CD4-positive, alpha-beta T cell treated with Interleukin-17A for 4 hours (primary cell): ENCODE data around the gene MCAT.
"Not testable (repeated sequence)": the region's sequence is repeated elsewhere in the genome, so short reads cannot be mapped to it uniquely, and the experiment has no call there.

ENCODE experiments used
- DNase-seq: peaks from one replicate; pipeline ENCODE4 v3.0.0-alpha.2; 2020; ENCODE audit warnings: mixed read lengths

MCAT gene

DNA sequence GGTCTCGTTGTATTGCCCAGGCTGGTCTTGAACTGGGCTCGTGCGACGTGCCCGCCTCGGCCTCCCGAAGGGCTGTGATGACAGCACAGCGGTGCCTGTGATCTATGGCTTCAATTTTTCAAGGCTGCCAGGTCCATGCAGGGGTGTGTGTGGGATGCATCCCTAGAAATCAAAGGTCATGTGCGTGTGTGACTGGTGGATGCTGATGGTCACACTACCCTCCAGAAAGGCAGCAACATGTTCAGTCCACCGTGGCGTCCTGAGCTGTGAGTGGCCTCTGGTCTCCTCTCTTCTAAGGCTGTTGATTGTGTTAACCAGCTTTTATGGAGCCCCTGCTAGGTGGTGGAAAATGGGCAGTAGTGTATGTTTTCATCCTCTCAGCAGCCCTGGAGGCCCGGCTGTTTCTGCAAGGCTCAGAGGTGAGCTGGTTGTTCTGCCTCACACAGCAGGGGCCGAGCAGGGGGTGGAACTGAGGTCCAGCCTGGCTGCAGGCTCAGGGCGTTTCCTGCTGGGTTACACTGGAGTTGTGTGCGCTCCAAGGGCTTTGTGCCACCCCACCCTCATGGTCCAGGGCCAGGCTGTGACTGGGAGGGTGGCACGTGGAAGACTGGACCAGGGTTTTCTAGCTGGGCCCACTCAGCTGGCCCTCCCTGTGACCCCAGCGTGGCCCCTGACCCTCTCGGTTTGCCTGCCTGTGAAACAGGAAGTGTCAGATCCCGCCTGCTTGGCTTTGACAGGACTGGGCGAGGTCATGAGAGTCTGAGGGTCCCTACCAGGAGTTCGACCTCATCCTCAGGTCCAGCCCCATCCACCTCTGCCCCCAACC, 25.0 kb downstream of the MCAT start:
- no peak for DNase-seq

DNA sequence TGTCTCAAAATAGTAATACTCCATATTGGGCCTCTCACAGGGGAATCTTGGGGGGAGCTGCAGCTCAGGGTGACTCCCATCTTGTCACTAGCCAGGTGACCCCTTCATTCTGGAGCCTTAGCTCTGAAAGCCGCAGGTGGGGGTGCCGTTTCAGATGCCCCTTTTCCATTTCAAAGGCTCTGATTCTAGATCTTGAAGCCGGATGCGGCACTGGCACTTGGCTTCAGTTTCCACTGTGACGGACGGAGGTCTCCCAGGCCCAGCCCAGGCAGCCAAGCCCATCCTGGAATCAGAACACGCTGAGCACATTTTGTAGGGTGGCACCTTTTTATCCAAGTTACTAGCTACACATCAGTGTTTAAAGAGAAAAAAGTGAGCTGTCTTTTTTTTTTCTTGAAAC, 26.3 kb downstream of the MCAT start:
- DNase-seq: no peak

DNA sequence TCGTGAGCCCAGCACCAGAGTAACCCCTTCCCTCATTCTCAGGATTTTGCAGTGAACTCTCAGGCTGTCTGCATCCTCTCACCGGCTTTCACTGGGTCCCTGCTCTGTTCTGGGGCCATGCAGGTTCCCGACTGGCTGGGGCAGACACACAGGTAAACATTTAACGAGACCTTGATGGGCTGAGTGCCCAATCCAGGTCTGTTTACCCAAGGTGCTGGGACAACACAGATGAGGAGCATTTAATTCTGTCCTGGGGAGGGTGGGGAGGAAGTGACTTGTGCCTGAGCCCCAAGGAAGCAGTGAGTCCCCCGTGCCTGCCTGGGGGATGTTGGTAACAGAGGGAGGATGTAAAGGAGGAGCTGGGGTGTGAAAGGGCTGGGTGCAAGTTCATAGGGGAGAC, 28.2 kb downstream of the MCAT start:
- no peak for DNase-seq

DNA sequence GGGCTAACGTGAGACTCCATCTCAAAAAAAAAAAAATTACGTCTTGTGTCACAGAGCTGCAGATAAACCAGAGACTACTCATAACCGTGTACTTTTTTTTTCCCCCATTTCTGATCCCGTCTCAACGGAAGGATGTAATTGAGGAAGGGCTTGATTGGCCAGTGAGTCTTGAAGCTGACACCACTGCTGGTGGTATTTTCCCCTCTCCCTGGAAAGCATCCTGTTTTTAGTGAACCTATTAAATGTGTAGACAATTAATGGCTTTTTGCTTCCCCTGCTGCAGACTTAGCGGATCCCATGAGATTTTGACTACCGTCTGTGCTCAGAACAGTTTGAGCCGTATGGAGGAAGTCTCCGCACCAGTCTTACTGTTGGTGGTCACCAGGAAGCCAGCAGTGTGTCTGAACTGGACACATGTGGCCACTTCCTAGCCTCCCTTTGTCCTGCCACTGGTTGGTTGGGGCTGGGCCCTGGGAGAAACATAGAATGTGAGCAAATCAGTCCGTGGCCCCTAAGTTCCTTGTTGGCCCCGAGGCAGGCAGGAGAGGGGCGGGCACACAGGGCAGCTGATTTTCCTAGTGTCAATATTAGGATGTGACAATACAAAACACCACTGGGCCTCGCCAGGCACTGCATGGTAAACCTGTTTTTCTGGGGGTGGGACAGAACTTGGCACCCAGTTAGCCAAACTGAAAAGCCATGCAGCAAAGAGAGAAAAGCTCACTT, 29.5 kb downstream of the MCAT start:
- DNase-seq: no peak

DNA sequence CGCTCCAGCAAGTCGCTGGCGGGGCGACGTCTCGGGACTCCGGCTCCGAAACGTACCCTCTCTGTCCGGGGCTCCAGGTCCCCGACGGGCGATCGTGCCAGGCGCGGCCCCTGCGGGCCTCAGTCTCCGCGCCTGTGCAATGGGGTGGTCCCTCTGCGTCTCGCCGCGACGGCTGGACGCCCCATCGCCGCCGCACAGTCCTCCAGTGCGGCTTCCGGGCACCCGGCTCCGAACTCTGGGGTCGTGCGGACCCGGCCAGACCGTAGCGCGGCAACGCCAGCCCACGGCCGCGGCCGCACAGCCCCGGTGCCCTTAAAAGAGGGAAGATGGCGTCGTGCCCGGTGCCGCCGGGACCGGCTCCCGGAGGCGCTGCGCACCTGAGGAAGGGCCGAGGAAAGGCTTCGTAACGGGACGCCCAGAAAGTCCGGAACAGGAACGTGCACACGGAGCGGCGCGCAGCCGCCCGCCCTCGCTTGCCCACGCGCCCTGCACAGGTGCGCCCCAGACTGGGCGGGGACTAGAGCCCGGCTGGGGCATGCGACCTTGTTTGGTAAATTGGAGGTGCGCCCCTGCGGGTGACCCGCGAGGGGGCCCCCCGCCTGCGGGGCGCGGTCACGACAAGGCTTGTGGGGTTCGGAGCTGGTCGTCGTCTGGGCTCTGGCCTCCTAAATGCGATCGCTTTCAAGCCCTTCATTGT, 32.1 kb downstream of the MCAT start:
- peak; percentile 70 for DNase-seq

DNA sequence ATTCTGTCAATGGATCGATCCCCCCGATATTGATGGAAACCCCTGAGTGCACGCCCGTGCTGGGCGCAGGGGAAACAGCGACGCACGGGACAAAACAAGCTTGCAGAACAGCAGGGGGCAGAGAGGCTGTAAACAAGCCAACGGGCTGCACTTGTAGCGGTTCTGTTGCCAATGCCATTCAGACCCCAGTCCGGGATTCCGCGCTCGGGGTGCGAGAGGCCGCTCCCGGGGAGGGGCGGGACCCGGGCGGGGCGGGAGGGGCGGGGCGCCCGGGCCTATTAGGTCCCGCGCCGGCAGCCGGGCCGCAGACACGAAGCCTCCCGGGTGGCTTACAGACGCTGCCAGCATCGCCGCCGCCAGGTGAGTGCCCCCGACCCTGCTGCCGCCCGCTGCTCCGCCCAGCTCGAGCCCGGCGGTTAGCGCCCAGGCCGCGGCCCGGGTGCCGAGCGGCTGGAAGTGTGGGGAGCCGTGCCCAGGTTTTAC, 32.7 kb downstream of the MCAT start, which contains the start of gene BIK:
BIK (plus strand) TSS at position 307 of the 483 bp plus-strand sequence. CDS start 13,273 bp downstream, outside the sequence.
- DNase-seq: peak; percentile 65

DNA sequence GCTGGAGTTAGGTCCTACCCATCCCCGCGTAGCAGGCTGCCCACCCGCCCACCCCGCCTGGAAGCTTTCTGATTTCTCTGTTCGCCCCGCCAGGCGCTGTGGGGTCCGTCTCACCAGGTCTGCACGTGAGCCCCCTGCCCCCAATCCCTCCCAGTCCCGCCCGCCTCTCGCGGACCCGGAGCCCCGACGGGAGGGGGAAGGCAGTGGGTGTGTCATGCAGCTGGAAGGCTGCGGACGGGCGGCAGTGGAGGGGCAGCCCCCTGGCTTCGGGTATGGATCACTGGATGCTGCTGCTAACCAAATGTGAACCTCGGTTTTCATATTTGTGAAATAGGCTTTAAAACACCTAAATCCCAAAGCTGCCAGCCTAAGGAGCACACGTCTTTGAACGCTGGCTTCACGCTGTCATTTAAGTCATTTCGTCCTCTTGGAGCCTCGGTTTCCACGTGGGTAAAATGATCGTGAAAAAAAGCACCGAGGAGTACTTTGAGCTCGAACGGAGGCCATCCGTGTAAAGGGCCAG, 33.2 kb downstream of the MCAT start:
- DNase-seq: no peak

DNA sequence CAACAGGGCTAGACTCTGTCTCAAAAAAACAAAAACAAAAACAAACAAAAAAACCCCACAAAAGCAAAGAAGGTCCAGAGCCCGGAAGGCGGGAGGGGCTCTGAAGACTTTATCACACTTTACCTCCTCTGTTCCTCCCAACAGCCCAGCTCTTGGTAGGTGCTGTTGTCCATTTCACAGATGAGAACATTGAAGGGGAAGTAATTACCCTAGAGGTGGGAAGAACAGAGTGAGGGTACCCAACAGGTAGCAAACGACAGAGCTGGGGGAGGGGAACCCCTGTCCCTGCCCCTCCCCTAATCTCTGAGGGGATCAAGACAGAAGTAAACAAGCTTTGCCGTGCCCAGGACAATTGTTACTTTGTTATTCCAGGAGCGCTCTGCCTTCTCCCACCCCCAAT, 33.7 kb downstream of the MCAT start:
- no peak for DNase-seq

DNA sequence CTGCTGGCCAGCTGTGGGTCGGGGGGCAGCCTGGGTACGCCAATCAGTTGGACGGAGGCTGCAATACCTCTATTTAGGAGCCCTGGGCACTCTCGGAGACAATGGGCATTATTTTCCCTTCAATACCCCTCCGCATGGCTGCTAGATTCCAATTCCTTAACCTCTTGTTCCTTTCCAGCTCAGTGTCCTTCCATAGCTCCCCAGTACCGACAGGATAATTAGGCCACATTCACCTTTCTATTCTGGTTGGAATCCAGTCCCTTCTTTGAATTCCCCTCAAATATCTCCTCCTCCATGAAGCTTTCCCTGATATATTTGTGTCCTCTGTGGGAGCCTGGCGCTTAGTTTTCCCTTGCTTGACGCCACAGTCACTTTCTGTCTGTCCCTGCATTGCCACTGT, 36.9 kb downstream of the MCAT start:
- no peak for DNase-seq

DNA sequence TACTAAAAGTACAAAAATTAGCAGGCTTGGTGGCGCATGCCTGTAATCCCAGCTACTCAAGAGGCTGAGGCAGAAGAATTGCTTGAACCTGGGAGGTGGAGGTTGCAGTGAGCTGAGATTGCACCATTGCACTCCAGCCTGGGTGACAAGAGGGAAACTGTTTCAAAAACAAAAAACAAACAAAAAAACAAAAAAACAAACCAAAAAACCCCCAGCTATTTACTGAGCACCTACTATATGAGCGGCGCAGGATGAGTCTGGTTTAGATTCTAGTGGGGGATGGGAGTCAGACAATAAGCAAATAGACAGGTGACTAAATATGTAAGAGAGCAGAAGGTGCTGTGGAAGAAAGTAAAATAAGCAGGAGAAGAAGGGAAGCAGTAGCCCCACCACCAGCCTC, 38.2 kb downstream of the MCAT start:
- DNase-seq: not testable (repeated sequence)

DNA sequence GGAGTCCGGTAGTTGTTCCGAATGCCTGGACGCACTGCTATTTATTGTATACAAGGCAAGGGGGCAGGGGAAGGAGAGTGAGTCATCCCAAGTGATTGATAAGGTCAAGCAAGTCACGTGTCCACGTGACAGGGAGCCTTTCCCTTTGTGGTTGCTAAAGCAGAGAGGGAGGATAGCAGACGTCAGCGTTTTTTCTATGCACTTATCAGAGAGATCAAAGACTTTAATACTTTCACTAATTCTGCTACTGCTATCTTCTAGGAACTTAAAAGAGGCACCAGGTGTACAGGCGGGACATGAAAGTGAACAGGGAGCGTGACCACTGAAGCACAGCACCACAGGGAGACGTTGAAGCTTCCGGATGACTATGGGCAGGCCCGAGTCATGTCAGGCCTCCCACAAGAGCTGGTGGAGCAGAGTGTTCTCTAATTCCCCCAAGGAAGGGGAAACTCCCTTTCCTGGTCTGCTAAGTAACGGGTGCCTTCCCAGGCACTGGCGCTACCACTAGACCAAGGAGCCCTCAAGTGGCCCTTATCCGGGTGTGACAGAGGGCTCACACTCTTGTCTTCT, 39.1 kb downstream of the MCAT start:
- DNase-seq: peak; percentile 26

DNA sequence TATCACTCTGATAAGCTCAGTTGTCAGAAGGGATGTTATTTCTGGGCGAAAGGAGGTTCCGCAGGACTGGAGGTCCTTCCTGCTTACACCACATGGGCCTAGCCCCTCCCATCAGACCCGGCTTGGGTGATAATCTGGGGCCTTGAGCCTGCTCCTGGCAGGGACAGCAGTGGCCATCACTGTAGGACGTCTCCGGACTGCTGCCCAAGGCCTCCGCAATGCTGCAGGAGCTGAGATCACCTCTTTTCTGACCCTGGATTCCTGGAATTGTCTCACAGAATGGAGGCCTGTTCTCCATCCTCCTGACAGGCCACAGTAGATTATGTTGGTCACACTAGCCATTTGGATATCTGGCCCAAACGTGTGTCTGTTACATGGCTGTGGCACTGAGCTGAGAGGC, 41.9 kb downstream of the MCAT start:
- no peak for DNase-seq

DNA sequence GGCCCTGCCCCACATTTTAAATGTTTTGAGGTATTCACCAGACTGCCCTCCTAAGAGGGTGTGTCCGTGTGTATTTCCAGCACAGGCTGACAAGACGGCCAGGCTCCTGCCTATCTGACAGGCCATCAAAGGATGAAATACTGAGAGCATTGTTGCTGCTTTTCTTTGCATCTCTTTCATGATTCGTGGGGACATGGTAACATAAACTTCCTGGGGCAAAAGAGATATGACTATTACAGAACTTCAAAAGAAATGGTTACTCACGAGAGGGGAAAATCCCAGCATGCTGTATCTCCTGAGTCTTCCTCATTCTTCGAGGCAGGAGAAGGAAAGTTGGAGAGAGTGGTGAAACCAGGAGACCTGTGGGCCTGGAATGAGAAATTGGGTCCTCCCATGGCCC, 43.0 kb downstream of the MCAT start:
- no peak for DNase-seq

DNA sequence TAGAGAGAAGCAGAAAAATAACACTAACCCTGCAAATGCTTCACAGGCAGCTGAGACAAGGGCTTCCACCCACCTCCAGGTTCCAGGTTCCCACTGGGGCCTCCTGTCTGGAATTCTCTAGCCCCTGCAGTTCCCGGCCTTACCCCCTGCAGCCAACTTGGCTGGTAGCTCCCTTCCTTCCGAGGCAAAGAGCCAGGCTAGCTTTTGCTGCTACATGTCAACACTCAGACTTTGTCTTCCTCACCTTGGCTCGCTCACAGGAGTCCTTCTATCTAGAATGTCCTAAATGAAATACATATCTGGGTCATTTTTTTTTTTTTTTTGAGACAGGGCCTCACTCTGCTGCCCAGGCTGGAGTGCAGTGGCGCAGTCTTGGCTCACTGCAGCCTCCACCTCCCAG, 44.1 kb downstream of the MCAT start:
- no peak for DNase-seq

DNA sequence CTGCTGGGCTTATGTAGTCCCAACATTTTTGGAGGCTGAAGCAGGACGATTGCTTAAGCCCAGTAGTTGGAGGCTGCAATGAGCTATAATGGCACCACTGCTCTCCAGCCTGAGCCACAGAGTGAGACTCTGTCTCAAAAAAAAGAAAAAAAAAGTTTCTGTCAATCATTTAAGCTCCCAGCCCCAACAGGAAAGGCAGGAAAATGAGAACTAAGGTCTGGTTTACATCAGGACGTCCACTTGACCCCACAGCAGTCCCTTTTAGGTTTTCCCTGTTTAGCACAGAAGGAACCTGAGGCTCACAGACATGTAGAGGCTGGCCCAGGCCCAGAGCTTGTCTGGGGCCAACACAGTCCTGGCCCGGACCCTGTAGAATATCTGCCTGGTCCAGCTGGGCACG, 44.8 kb downstream of the MCAT start:
- DNase-seq: no peak

DNA sequence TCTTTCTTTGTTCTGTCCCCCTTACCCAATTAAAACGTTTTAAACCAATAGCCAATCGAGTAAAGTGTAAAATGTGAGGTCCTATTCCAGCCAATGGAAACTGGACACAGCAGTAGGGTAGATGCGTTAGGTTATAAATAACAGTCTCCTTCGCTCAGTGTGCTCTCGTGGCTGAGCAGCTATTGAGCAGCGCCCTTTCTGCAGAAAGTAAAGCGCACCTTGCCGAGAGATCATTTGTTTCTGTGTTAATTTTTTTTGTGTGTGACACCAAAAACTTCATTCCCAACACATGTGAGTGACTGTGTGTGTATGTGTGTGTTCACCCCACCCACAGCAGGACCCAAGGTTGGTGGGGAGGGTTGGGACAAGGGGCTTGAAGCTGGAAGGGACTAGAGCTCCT, 46.8 kb downstream of the MCAT start:
- DNase-seq: no peak

DNA sequence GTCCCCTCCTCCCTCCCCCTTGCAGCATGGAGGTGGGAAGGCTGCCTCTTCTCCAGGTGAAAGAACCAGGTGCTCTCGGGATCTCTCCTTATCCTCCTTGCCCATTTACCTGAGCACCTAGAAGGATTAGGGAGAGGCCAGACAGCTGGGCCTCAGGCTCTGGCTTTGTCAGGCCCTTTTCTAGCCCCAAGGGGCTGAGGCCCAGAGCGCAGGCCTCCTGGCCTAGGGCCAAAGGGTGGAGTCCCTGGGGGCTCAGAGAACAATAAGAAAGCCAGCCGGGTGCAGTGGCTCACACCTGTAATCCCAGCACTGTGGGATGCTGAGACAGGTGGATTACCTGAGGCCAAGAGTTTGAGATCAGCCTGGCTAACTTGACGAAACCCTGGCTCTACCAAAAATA, 48.6 kb downstream of the MCAT start:
- DNase-seq: no peak

DNA sequence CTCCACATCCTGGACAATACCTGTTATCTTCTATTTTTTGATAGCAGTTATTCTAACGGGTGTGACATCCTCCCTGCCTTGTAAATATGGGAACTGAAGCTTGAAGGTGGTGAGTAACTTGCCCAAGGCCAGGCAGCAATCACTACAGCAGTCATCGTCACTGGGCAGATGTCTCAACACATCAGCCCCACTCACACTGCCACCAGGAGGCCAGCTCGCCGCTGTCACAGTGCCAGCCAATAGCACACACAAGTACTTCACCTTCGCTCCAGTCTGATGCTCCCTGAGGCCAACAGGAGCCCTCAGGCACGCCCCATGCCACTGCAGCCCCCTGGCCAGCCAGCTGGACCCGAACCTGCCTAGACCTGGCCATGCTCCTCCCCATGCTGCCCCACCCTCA, 49.1 kb downstream of the MCAT start:
- DNase-seq: no peak

DNA sequence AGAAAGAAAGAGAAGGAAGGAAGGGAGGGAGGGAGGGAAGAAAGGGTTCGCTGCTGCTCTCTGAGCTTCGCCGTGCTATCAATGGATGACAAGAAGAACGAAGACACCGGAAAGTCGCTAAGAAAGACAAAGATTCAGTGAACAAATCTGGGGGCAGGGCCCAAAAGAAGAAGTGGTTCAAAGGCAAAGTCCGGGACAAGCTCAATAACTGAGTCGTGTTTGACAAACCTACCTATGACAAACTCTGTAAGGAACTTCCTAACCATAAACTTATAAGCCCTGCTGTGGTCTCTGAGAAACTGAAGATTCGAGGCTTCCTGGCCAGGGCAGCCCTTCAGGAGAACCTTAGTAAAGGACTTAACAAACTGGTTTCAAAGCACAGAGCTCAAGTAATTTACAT, 51.1 kb downstream of the MCAT start:
- DNase-seq: no peak

DNA sequence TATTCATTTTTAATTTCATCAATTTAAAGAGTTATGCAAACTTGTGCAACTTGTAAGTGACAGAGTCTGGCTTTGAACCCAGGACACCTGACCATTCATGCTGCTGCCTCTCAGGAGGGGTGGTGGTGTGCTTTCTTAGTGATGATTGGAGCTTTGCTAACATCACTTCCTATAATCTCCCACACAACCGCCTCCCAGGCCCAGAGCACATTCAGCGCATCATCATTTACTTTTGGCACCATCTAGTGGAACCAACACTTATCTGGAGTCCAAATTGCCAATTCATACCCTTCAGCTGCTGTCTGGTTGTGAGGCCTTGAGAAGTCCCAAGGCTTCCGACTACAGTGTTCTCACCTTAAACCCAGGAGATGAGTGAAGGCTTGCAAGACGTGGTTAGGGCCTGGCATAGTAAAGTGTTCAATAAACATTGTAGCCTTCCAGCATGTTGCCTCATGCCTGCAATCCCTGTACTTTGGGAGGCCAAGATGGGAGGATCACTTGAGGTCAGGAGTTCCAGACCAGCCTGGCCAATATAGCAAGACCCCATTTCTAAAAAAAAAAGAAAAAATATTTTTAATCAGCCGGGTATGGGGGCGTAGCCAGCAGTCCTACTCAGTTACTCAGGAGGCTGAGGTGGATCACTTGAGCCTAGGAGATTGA, 52.9 kb downstream of the MCAT start:
- peak; percentile 50 for DNase-seq

DNA sequence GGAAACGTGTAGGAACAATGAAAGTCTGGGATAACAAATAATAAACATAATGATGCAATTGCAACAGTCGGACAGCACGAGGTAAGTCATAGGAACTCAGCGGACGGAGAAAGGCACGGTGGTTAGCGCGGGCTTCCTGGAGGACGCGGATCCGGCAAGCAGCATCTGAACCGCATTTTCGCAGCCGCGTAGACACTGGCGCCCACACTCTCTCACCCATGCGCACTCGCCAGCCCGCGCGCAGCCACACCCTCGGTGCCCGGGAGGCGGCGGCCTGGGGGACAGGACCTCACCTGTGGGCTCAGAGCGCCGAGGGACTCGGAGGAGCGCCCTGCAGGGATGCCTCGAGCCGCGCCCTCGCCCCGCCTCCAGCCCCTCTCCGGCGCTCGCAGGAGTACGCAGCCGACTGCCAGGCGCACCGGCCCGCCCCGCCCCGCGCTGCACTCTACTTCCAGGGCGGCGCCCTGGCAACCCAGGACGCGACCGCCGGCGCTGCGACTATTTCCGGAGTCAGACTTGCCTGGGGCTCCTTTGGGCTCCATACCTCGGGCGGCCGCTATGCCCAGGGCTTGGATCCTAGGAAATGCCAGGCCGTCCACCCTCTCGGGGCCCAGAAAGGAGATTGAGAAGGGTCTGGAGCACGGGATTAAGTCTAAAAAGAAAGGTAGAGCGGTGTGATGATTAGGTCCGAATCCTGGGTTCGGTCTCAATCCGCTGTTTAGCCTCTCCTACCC, 54.0 kb downstream of the MCAT start, which contains the start of gene TTLL1:
TTLL1 (minus strand) TSS at position 408 of the 734 bp plus-strand sequence. CDS start 13,805 bp downstream, outside the sequence.
- peak; percentile 93 for DNase-seq

DNA sequence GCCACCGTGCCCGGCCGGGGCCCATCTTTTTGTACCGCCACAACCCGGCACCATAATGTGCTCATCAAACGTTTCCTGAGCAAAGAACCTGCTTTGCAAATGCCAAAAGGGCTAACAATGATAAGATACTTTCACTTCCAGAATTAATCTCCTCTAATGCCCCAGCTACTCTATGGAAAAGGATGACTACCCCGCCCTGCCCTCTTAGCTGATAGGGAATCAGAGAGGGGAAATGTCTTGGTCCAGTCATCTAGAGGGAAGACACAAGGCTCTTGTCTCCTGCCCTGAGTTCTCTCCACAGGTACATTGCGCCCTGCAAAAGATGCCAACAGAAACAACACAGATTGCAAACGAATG, 54.6 kb downstream of the MCAT start:
- no peak for DNase-seq
